ENCODE results near the gene EAF2. TPM values are rescaled to one million over a fixed set of nuclear protein-coding genes. Genes with fewer than 3 reads are reported as not detected.

EAF2 gene
- total and polyA plus RNA-seq, 4 donors = 1.5 to 6.6 (median 5.3) TPM

GRCh38 chr3:121836481-121836880 lies 1.5 kb downstream of the EAF2 start (continued):
- TF ChIP-seq REST (IDR thresholded peaks at IDR 0.05) = no peak
- TF ChIP-seq HNF4G (IDR thresholded peaks at IDR 0.05) = no peak

- no peak overlapping the region for H3K9ac ChIP-seq (ENCODE audit: low read depth in 1 of 2, low read length in 2 of 2)
- H3K36me3 ChIP-seq (ENCODE audit: control insufficient read depth in 4 of 4, insufficient read depth in 3 of 4, low read depth in 1 of 4, low read length in 3 of 4) = no peaks in the 10 kb centered on the region
- no peak overlapping the region for H3K4me3 ChIP-seq (ENCODE audit: low read depth in 1 of 3, low read length in 3 of 3)
- H3K27ac ChIP-seq (ENCODE audit: low read depth in 1 of 2, low read length in 2 of 2) = no peak overlapping the region
- peaks cover 0 to 9% (median 0%) of the 10 kb centered on the region in 4 donors for H3K4me1 ChIP-seq (ENCODE audit: control insufficient read depth in 4 of 4, insufficient read depth in 4 of 4, low read length in 3 of 4)
- TF ChIP-seq MAX (IDR thresholded peaks at IDR 0.05) (no peak), TAF1 (conservative IDR thresholded peaks at IDR 0.05) (no peak), HNF4A (conservative IDR thresholded peaks at IDR 0.05) (no peak), NR2F2 (IDR thresholded peaks at IDR 0.05) (no peak), CTCF (IDR thresholded peaks at IDR 0.05; ENCODE audit: low read depth, low read length, missing input control) (no peak), HNF4G (IDR thresholded peaks at IDR 0.05) (no peak)
- H3K27me3 ChIP-seq (ENCODE audit: control insufficient read depth in 4 of 4, insufficient read depth in 4 of 4, low read length in 3 of 4) = no peaks in the 10 kb centered on the region
- no peaks in the 10 kb centered on the region for H3K9me3 ChIP-seq (ENCODE audit: control insufficient read depth in 4 of 4, low read length in 3 of 4)
- DNase-seq (ENCODE audit: low spot score) = no peak
- WGBS = 97% methylated on average over 23 of the region's 23 CpGs
Measured at GRCh38 chr3:121839962-121840361, 5.0 kb downstream of the EAF2 start.

GRCh38 chr3:121844892-121845291 lies 9.9 kb downstream of the EAF2 start:
- Histone ChIP-seq H3K27me3 (ENCODE audit: control insufficient read depth in 4 of 4, insufficient read depth in 4 of 4, low read length in 3 of 4) (no peaks in the 10 kb centered on the region), H3K4me3 (ENCODE audit: low read depth in 1 of 3, low read length in 3 of 3) (no peak overlapping the region), H3K36me3 (ENCODE audit: control insufficient read depth in 4 of 4, insufficient read depth in 3 of 4, low read depth in 1 of 4, low read length in 3 of 4) (no peaks in the 10 kb centered on the region), H3K4me1 (ENCODE audit: control insufficient read depth in 4 of 4, insufficient read depth in 4 of 4, low read length in 3 of 4) (no peaks in the 10 kb centered on the region), H3K9ac (ENCODE audit: low read depth in 1 of 2, low read length in 2 of 2) (no peak overlapping the region), H3K27ac (ENCODE audit: low read depth in 1 of 2, low read length in 2 of 2) (no peak overlapping the region), H3K9me3 (ENCODE audit: control insufficient read depth in 4 of 4, low read length in 3 of 4) (no peaks in the 10 kb centered on the region)
- 98% methylated on average over 7 of the region's 7 CpGs for WGBS
- no peak for DNase-seq (ENCODE audit: low spot score)
- TF ChIP-seq FOXA1 (IDR thresholded peaks at IDR 0.05) = no peak
- no peak for TF ChIP-seq GABPA (IDR thresholded peaks at IDR 0.05 in 1 of 2, conservative IDR thresholded peaks at IDR 0.05 in 1 of 2)
- no peak for TF ChIP-seq TAF1 (conservative IDR thresholded peaks at IDR 0.05)
- TF ChIP-seq RAD21 (IDR thresholded peaks at IDR 0.05) = no peak
- no peak for TF ChIP-seq ZBTB33 (IDR thresholded peaks at IDR 0.05)
- no peak for TF ChIP-seq SP1 (IDR thresholded peaks at IDR 0.05)
- TF ChIP-seq YY1 (IDR thresholded peaks at IDR 0.05) = no peak
- no peak for TF ChIP-seq HNF4G (IDR thresholded peaks at IDR 0.05)
- TF ChIP-seq EGR1 (IDR thresholded peaks at IDR 0.05; ENCODE audit: low read depth in 2 of 2) = no peak
- no peak for TF ChIP-seq JUND (IDR thresholded peaks at IDR 0.05)
- no peak for TF ChIP-seq CTCF (IDR thresholded peaks at IDR 0.05; ENCODE audit: low read depth, low read length, missing input control)
- TF ChIP-seq MAX (IDR thresholded peaks at IDR 0.05) = no peak
- TF ChIP-seq REST (IDR thresholded peaks at IDR 0.05) = no peak
- no peak for TF ChIP-seq RXRA (IDR thresholded peaks at IDR 0.05)
